T-helper 9 cell (primary cell): ENCODE data around the gene CFAP119.
A peak's percentile ranks its signal among the peaks of the same experiment; 100 is the strongest.

Experiments
- DNase-seq: peaks from one replicate; pipeline ENCODE4 v3.0.0-alpha.2; 2020

The CFAP119 gene

DNA sequence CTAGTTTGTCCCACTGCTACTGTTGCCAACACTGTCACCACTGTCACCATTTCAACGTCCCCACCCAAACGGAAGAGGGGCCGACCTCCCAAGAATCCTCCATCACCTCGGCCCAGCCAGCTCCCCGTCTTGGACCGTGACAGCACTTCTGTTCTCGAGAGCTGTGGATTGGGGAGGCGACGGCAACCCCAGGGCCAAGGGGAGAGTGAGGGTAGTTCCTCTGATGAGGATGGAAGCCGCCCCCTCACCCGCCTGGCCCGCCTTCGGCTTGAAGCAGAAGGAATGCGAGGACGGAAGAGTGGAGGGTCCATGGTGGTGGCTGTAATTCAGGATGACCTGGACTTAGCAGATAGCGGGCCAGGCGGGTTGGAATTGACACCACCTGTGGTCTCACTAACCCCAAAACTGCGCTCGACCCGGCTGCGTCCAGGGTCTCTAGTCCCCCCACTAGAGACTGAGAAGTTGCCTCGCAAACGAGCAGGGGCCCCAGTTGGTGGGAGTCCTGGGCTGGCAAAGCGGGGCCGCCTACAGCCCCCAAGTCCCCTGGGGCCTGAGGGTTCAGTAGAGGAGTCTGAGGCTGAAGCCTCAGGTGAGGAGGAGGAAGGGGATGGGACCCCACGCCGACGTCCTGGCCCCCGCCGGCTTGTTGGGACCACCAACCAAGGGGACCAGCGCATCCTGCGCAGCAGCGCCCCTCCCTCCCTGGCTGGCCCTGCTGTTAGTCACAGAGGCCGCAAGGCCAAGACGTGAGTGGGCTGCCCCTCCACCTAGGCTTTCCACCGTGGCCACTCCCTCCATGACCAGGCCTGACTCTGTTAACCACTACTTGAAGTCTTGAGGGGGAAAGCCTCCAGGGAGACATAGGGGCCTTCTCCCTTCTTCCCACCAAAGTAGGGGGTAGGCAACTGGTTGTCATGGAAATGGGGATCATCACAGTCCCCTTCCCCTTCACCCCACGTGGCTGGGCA is 22.6 kb downstream of the CFAP119 start:
- DNase-seq = no peak

DNA sequence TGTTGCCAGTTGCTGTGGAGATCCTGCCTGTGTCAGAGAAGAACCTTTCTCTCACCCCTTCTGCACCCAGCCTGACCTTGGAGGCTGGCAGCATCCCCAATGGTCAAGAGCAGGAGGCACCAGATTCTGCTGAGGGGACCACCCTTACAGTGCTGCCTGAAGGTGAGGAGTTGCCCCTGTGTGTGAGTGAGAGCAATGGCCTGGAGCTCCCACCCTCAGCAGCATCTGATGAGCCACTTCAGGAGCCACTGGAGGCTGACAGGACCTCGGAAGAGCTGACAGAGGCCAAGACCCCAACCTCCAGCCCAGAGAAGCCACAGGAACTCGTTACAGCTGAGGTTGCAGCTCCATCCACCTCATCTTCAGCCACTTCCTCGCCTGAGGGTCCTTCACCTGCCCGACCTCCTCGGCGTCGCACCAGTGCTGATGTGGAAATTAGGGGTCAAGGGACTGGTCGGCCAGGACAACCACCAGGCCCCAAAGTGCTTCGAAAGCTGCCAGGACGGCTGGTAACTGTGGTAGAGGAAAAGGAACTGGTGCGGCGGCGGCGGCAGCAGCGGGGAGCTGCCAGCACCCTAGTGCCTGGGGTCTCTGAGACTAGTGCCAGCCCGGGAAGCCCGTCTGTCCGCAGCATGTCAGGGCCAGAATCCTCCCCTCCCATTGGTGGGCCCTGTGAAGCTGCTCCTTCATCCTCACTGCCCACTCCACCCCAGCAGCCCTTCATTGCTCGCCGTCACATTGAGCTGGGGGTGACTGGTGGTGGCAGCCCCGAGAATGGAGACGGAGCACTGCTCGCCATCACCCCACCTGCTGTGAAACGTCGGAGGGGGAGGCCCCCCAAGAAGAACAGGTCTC is 23.8 kb downstream of the CFAP119 start:
- DNase-seq = no peak

DNA sequence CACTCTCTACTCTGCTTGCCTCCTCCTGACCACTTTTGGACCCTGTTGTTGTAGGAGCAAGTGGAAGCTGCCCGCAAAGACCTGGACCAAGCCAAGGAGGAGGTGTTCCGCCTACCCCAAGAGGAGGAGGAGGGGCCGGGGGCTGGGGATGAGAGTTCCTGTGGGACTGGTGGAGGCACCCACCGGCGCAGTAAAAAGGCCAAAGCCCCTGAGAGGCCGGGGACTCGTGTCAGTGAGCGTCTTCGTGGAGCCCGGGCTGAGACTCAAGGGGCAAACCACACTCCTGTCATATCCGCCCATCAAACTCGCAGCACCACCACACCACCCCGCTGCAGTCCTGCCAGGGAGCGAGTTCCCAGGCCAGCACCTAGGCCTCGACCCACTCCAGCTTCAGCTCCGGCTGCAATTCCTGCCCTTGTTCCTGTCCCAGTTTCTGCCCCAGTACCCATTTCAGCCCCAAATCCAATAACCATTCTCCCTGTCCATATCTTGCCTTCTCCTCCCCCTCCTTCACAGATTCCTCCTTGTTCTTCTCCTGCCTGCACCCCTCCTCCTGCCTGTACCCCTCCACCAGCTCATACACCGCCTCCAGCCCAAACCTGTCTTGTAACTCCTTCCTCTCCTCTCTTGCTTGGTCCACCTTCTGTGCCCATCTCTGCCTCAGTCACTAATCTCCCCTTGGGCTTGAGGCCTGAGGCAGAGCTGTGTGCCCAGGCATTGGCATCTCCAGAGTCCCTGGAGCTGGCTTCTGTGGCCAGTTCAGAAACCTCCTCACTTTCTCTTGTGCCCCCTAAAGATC is 24.7 kb downstream of the CFAP119 start:
- no peak for DNase-seq

DNA sequence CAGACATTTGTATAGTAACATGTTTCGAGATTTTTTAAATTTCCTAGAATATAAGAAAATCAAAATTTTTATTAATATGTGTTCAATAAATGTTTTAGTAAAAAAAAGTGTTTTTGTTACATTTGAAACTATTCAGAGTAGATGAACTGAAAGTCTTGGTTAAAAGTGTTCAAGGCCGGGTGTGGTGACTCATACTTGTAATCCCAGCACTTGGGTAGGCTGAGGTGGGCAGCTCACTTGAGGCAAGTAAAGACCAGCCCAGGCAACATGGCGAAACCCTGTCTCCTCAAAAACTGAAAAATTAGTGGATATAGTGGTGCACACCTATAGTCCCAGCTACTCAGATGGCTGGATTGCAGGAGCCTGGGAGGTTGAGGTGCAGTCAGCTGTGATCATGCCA is 30.5 kb downstream of the CFAP119 start:
- DNase-seq = no peak

DNA sequence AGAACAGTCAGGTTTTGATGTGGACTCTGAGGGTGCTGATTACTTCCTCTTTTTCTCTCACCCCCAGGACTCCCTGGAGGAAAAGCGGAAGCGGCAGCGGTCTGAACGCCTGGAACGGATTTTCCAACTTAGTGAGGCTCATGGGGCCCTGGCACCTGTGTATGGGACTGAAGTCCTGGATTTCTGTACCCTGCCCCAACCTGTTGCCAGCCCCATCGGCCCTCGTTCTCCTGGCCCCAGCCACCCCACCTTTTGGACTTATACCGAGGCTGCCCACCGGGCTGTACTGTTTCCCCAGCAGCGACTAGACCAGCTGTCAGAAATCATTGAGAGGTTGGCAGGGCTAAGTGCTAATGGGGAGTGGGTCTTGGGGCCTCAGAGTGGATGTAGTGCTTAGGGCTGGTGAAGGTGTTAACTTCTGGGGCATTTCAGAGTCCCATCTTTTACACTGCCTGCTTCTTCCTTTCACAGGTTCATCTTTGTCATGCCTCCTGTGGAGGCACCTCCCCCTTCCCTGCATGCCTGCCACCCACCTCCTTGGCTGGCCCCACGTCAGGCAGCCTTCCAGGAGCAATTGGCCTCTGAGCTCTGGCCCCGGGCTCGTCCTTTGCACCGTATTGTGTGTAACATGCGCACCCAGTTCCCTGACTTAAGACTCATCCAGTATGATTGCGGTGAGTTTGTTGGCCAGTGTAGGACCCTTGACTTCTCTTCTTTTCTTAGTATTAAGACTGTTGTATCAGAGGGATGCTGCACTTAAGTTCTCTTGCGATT is 32.8 kb downstream of the CFAP119 start:
- DNase-seq = no peak

DNA sequence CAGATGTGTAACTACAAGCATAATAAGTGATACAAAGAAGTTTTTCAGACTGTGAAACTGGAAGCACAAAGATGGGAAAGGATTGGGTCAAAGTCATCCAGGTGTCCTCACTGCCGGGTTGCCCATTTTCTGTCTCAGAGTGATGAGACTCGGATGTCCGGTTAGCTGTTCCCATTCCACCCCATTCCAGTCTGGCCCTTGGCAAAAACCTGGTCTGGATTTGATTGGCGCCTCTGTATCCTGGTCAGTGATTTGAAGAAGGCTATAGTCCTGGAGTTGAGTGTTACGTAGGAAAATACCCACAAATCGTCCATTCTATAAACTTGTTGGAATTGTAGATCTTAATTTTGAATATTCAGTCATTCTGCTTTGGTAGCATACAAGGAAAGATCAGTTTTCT is 33.5 kb downstream of the CFAP119 start:
- DNase-seq = no peak

DNA sequence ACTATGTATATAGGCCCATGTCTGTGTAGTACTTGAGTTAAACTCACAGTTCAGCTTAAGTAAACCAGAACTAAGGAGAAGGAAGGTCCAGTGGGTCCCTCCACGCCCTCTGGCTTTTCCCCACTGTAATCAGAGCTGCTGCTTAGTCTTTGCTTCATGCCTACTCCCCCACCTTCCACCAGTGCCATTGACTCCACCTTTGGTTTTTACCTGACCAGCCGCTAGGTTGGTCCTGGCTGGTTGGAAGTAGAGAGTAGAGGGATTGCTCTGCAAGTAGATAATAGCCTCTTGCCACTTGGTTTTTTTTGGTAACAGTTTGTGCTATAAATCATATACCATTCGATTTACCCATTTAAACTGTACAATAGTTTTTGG is 36.5 kb downstream of the CFAP119 start:
- no peak for DNase-seq

DNA sequence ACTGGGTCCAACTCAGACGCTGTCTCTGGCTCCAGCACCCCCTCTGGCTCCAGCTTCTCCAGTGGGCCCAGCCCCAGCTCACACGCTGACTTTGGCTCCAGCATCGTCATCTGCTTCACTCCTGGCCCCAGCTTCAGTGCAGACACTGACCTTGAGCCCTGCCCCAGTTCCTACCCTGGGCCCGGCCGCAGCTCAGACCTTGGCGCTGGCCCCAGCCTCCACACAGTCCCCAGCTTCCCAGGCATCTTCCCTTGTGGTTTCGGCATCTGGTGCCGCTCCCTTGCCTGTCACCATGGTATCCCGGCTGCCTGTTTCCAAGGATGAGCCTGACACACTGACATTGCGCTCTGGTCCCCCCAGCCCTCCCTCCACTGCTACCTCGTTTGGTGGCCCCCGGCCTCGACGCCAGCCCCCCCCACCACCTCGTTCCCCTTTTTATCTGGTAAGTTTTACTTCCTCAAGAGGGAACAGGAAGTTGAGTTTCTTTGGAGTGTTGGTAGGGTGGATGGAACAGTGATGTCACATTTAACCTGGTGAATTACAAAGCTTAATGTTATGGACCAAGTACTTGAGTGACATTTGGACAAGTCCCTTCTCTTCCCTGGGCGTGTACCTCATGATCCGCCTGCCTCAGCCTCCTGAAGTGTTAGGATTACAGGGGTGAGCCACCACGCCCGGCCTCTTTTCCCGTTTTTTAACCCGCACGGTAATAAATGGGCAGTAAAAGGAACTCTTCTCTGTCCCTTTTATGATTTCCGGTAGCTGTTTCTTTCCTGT is 37.0 kb downstream of the CFAP119 start:
- no peak for DNase-seq

DNA sequence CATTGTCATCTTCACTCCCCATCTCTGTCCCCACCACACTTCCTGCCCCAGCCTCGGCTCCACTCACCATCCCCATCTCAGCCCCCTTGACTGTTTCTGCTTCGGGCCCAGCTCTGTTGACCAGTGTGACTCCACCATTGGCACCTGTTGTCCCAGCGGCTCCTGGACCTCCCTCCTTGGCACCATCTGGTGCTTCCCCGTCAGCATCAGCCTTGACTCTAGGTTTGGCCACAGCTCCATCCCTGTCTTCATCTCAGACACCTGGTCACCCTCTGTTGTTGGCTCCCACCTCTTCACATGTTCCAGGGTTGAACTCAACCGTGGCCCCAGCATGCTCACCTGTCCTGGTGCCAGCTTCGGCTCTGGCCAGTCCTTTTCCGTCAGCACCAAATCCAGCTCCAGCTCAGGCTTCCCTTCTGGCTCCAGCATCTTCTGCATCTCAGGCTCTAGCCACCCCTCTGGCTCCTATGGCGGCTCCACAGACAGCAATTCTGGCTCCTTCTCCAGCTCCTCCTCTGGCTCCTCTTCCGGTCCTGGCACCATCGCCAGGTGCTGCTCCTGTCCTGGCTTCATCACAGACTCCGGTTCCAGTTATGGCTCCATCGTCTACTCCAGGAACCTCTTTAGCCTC is 38.0 kb downstream of the CFAP119 start:
- DNase-seq = no peak

DNA sequence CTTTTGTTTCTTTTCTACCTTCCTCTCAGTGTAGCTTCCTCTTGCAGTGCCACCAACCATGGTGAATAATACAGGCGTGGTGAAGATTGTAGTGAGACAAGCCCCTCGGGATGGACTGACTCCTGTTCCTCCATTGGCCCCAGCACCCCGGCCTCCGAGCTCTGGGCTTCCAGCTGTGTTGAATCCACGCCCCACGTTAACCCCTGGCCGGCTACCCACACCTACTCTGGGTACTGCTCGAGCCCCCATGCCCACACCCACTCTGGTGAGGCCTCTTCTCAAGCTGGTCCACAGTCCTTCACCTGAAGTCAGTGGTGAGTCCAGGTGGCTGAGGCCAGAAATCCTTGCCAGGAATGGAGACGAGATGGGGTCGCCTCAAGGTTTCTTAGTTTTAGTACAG is 38.9 kb downstream of the CFAP119 start:
- no peak for DNase-seq

DNA sequence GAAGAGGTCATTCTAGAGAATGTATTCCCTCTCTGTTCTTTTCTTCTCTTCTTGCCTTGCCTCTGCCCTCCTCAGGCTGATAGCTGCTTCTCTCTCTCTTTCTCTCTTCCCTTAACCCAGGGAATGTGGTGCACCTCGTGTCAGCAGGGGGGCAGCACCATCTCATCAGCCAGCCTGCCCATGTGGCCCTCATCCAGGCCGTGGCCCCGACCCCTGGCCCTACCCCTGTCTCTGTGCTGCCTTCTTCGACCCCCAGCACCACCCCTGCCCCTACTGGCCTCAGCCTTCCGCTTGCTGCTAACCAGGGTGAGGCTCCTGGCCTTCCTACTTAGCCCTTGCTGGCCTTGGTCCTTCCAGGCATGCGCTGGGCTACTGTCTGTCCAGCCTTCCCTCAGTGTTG is 39.4 kb downstream of the CFAP119 start:
- DNase-seq = no peak

DNA sequence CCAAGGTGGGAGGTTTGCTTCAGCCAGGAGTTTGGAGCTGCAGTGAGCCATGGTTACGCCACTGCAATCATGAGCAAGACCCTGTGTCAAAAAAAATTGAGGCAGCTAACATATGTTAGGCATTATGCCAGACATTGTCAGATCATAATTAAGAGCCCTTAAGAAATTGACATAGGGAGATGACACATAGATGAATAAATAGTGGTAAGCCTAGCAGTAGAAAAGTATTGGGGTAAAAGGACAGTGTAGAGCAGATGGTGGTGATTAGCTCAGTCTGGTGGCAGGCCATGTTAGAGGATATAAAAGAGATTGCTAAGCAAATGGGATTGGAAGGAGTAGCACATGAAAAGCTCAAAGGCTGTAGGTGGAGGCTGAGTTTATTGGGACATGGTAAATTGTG is 40.3 kb downstream of the CFAP119 start:
- no peak for DNase-seq

DNA sequence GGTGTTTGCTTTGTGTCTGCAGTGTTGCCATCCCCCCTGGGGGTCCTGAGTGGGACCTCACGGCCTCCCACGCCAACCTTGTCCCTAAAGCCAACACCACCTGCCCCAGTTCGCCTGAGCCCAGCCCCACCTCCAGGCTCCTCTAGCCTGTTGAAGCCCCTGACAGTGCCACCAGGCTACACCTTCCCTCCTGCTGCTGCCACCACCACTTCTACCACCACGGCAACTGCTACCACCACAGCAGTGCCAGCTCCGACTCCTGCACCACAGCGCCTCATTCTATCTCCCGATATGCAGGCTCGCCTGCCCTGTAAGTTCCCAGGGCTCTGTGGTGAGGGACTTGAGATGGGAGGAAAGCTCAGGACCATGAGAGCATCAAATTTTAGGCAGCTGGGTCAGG is 40.7 kb downstream of the CFAP119 start:
- no peak for DNase-seq

DNA sequence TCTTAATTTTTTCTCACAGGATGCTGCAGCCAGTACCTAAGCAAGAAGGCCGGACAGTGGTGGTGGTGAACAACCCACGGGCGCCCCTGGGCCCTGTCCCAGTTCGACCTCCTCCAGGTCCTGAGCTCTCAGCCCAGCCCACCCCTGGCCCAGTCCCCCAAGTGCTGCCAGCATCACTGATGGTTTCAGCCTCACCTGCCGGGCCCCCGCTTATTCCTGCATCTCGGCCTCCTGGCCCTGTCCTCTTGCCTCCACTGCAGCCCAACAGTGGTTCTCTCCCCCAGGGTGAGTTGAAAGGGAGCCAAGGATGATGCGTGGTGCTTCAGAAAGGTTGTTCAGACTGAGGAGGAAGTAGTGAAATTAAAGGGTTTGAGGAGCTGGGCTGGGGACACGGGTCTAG is 41.2 kb downstream of the CFAP119 start:
- no peak for DNase-seq

DNA sequence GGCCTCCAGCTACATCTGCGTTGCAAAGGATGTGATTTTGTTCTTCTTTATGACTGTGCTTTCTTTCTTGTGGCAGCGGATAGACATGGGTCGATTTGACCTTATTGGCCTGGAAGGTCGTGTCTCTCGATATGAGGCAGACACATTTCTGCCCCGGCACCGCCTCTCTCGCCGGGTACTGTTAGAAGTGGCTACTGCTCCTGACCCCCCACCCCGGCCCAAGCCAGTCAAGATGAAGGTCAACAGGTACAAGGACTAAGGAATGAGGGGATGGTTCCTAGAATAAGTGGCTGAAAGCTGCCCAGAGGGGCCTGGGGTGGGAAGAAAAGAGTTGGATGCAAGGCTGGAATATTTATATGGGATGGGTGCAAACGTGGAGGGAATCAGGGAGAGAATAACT is 41.8 kb downstream of the CFAP119 start:
- DNase-seq = no peak

DNA sequence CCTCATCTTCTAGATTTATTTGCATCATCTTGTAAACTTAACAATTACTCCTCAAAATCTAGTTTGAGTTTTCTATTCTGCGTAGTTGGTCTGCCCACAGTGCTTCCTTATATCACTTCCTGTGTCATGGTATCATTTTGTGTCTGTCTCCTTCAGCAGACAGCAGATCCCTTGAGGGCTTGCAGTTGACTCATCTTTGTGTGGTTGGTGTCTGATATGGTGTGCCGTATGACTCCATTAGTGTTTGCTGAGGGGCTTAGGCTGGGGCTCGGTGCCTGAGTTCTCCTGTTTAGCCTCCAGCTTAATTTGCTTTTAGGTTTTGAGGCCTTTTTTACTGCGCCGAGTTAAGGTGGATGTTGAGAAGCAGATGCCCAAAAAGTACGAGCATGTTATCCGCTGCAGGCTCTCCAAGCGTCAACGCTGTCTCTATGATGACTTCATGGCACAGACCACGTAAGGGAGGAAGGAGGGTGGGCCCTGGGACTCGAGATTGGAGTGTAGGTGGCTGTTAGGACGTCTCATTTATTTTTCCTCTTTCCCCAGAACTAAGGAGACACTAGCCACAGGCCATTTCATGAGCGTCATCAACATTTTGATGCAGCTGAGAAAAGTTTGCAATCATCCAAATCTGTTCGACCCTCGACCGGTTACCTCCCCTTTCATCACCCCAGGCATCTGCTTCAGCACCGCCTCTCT is 46.0 kb downstream of the CFAP119 start:
- peak; percentile 12 for DNase-seq

DNA sequence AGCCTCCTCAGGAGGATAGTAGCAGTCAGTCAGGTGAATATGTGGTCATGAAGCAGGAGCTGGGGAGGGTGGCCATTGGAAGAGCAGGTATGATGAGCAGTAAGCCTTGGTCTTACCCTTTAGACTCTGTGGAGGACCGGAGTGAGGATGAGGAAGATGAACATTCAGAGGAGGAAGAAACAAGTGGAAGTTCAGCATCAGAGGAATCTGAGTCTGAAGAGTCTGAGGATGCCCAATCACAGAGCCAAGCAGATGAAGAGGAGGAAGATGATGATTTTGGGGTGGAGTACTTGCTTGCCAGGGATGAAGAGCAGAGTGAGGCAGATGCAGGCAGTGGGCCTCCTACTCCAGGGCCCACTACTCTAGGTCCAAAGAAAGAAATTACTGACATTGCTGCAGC is 50.1 kb downstream of the CFAP119 start:
- DNase-seq = no peak

DNA sequence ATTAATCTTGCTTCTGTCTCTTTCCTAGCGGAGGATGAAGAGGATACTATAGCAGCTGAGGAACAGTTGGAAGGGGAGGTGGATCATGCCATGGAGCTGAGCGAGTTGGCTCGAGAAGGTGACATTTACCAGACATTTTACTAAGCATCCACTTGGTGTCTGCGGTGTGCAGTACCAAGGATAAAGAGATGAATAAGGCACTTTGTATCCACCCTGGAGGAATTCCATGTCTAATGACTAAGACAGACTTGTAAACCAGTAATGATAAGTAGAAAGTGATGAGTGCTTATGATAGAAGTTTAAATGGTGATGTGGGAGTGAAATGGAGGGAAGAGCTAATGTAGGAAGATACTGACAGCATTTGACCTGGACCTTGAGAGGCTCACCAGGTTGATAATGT is 50.9 kb downstream of the CFAP119 start:
- DNase-seq = no peak
